ENCODE measurements around the gene PRSS23. TPM values are rescaled to one million over a fixed set of nuclear protein-coding genes. Genes with fewer than 3 reads are reported as not detected.

The PRSS23 gene
- total RNA-seq, 2 donors from 2014 or later, result 1.6 to 2.0 TPM

GRCh38 chr11:86784241-86784681 is 16.1 kb upstream of the PRSS23 start:
- no peak for DNase-seq (ENCODE audit: low spot score in 2 of 2)
- no peaks in the 10 kb centered on the region for H3K9me3 Mint-ChIP-seq

GRCh38 chr11:86785576-86785975 is 14.8 kb upstream of the PRSS23 start:
- no peak overlapping the region for H3K27ac Mint-ChIP-seq
- ATAC-seq (no peak), DNase-seq (ENCODE audit: low spot score in 2 of 2) (no peak)
- no peaks in the 10 kb centered on the region for H3K36me3 Mint-ChIP-seq
- no peaks in the 10 kb centered on the region for H3K9me3 Mint-ChIP-seq

More at GRCh38 chr11:86784241-86784681, 16.1 kb upstream of the PRSS23 start:
- no peak overlapping the region for H3K27ac Mint-ChIP-seq
- no peaks in the 10 kb centered on the region for H3K36me3 Mint-ChIP-seq
- no peak for ATAC-seq

- ATAC-seq, result no peak
- Mint-ChIP-seq H3K9me3 (no peaks in the 10 kb centered on the region), H3K27ac (no peak overlapping the region), H3K36me3 (no peaks in the 10 kb centered on the region)
- DNase-seq (ENCODE audit: low spot score in 2 of 2), result no peak
Measured at GRCh38 chr11:86787018-86787536, 13.3 kb upstream of the PRSS23 start.

- ATAC-seq (no peak), DNase-seq (ENCODE audit: low spot score in 2 of 2) (no peak)
- H3K36me3 Mint-ChIP-seq, result no peaks in the 10 kb centered on the region
- no peak overlapping the region for H3K27ac Mint-ChIP-seq
- no peaks in the 10 kb centered on the region for H3K9me3 Mint-ChIP-seq
Measured at GRCh38 chr11:86787656-86788055, 12.7 kb upstream of the PRSS23 start.

GRCh38 chr11:86790195-86790725 is 10.1 kb upstream of the PRSS23 start:
- no peaks in the 10 kb centered on the region for H3K36me3 Mint-ChIP-seq
- no peak overlapping the region for H3K27ac Mint-ChIP-seq
- ATAC-seq (no peak), DNase-seq (ENCODE audit: low spot score in 2 of 2) (no peak)
- no peaks in the 10 kb centered on the region for H3K9me3 Mint-ChIP-seq

- H3K9me3 Mint-ChIP-seq, result no peaks in the 10 kb centered on the region
- no peak for ATAC-seq
- H3K27ac Mint-ChIP-seq, result no peak overlapping the region
- no peak for DNase-seq (ENCODE audit: low spot score in 2 of 2)
- no peaks in the 10 kb centered on the region for H3K36me3 Mint-ChIP-seq
Measured at GRCh38 chr11:86790867-86791849, 9.2 kb upstream of the PRSS23 start.

- Mint-ChIP-seq H3K27ac (no peak overlapping the region), H3K9me3 (no peaks in the 10 kb centered on the region), H3K36me3 (no peaks in the 10 kb centered on the region)
- ATAC-seq (no peak), DNase-seq (ENCODE audit: low spot score in 2 of 2) (no peak)
Measured at GRCh38 chr11:86792150-86792549, 8.2 kb upstream of the PRSS23 start.

GRCh38 chr11:86793307-86793706 is 7.0 kb upstream of the PRSS23 start:
- H3K27ac Mint-ChIP-seq, result no peak overlapping the region
- no peaks in the 10 kb centered on the region for H3K9me3 Mint-ChIP-seq
- ATAC-seq (no peak), DNase-seq (ENCODE audit: low spot score in 2 of 2) (no peak)
- H3K36me3 Mint-ChIP-seq, result no peaks in the 10 kb centered on the region

GRCh38 chr11:86795511-86795910 is 4.8 kb upstream of the PRSS23 start:
- no peaks in the 10 kb centered on the region for H3K9me3 Mint-ChIP-seq
- no peak overlapping the region for H3K27ac Mint-ChIP-seq

GRCh38 chr11:86795949-86796348 is 4.4 kb upstream of the PRSS23 start:
- Mint-ChIP-seq H3K36me3 (no peaks in the 10 kb centered on the region), H3K27ac (no peak overlapping the region), H3K9me3 (no peaks in the 10 kb centered on the region)
- ATAC-seq (no peak), DNase-seq (ENCODE audit: low spot score in 2 of 2) (no peak)

More at GRCh38 chr11:86795511-86795910, 4.8 kb upstream of the PRSS23 start:
- no peak for DNase-seq (ENCODE audit: low spot score in 2 of 2)
- no peak for ATAC-seq
- H3K36me3 Mint-ChIP-seq, result no peaks in the 10 kb centered on the region

- no peaks in the 10 kb centered on the region for H3K36me3 Mint-ChIP-seq
- DNase-seq (ENCODE audit: low spot score in 2 of 2), result no peak
- H3K9me3 Mint-ChIP-seq, result no peaks in the 10 kb centered on the region
- ATAC-seq, result no peak
- H3K27ac Mint-ChIP-seq, result no peak overlapping the region
Measured at GRCh38 chr11:86797133-86797532, 3.2 kb upstream of the PRSS23 start.

GRCh38 chr11:86798988-86799387 is 1.4 kb upstream of the PRSS23 start:
- DNase-seq (ENCODE audit: low spot score in 2 of 2), result no peak
- no peaks in the 10 kb centered on the region for H3K36me3 Mint-ChIP-seq
- H3K9me3 Mint-ChIP-seq, result no peaks in the 10 kb centered on the region
- ATAC-seq, result no peak
- H3K27ac Mint-ChIP-seq, result no peak overlapping the region

- ATAC-seq, result peak in 1 of 2 donors; percentile 1
- DNase-seq (ENCODE audit: low spot score in 2 of 2), result no peak
- H3K36me3 Mint-ChIP-seq, result peaks cover 0 to 3% of the 10 kb centered on the region in 2 donors
- no peaks in the 10 kb centered on the region for H3K9me3 Mint-ChIP-seq
- no peak overlapping the region for H3K27ac Mint-ChIP-seq
Measured at GRCh38 chr11:86799680-86800075, 664 bp upstream of the PRSS23 start.

- Mint-ChIP-seq H3K27ac (no peak overlapping the region), H3K9me3 (no peaks in the 10 kb centered on the region), H3K36me3 (peaks cover 0 to 7% of the 10 kb centered on the region in 2 donors)
- no peak for ATAC-seq
- DNase-seq (ENCODE audit: low spot score in 2 of 2), result no peak
Measured at GRCh38 chr11:86800960-86801272, 574 bp downstream of the PRSS23 start.

GRCh38 chr11:86801364-86801763 is 1.0 kb downstream of the PRSS23 start:
- no peak for DNase-seq (ENCODE audit: low spot score in 2 of 2)
- H3K27ac Mint-ChIP-seq, result no peak overlapping the region
- ATAC-seq, result no peak
- no peaks in the 10 kb centered on the region for H3K9me3 Mint-ChIP-seq
- H3K36me3 Mint-ChIP-seq, result peaks cover 0 to 7% of the 10 kb centered on the region in 2 donors

- Mint-ChIP-seq H3K36me3 (peaks cover 0 to 11% of the 10 kb centered on the region in 2 donors), H3K27ac (no peak overlapping the region), H3K9me3 (no peaks in the 10 kb centered on the region)
- no peak for ATAC-seq
- no peak for DNase-seq (ENCODE audit: low spot score in 2 of 2)
Measured at GRCh38 chr11:86802146-86802545, 1.8 kb downstream of the PRSS23 start.

GRCh38 chr11:86802601-86803051 is 2.3 kb downstream of the PRSS23 start:
- Mint-ChIP-seq H3K27ac (no peak overlapping the region), H3K9me3 (no peaks in the 10 kb centered on the region), H3K36me3 (peaks cover 0 to 11% of the 10 kb centered on the region in 2 donors)
- peak; percentile 40 to 59 for ATAC-seq
- DNase-seq (ENCODE audit: low spot score in 2 of 2), result no peak
